GM23248 (cell line): ENCODE data around the gene TNP1. TPM values are rescaled to one million over a fixed set of nuclear protein-coding genes. Genes with fewer than 3 reads are reported as not detected.
A peak's percentile ranks its signal among the peaks of the same experiment; 100 is the strongest.

Experiments used
- DNase-seq: peaks from one replicate; pipeline ENCODE4 v3.0.0-alpha.2; 2015
- H2AFZ ChIP-seq: fragments of 200-600 bp; sonication (generic); 2 replicates; pipeline ENCODE4 v1.6.1; 2016; ENCODE audit warnings: antibody characterized with exemption
- H3F3A ChIP-seq: fragments of 200-600 bp; sonication (generic); 2 replicates; pipeline ENCODE4 v1.6.1; 2016; ENCODE audit warnings: mild to moderate bottlenecking, antibody characterized with exemption, mixed run types; ENCODE audit not compliant: insufficient read depth
- H3K27ac ChIP-seq: fragments of 200-600 bp; sonication (generic); 2 replicates; pipeline ENCODE4 v1.5.1; 2016; ENCODE audit warnings: mild to moderate bottlenecking
- H3K27me3 ChIP-seq: fragments of 200-600 bp; sonication (generic); replicated peaks from 2 replicates; pipeline ENCODE4 v1.6.1; 2016; ENCODE audit warnings: mild to moderate bottlenecking; ENCODE audit not compliant: insufficient read depth
- H3K36me3 ChIP-seq: fragments of 200-600 bp; sonication (generic); 2 replicates; pipeline ENCODE4 v1.6.1; 2016; ENCODE audit warnings: low read depth, mild to moderate bottlenecking
- H3K4me1 ChIP-seq: fragments of 200-600 bp; sonication (generic); 2 replicates; pipeline ENCODE4 v1.6.1; 2016; ENCODE audit warnings: mild to moderate bottlenecking; ENCODE audit not compliant: insufficient read depth
- H3K4me2 ChIP-seq: fragments of 200-600 bp; sonication (generic); one replicate; pipeline ENCODE4 v1.6.1; 2016; ENCODE audit warnings: mild to moderate bottlenecking; ENCODE audit not compliant: unreplicated experiment
- H3K4me3 ChIP-seq: fragments of 200-600 bp; sonication (generic); 2 replicates; pipeline ENCODE4 v1.5.1; 2016; ENCODE audit warnings: mild to moderate bottlenecking
- H3K79me2 ChIP-seq: fragments of 200-600 bp; sonication (generic); 2 replicates; pipeline ENCODE4 v1.6.1; 2016; ENCODE audit warnings: mild to moderate bottlenecking; ENCODE audit not compliant: insufficient read depth
- H3K9ac ChIP-seq: fragments of 200-600 bp; sonication (generic); 2 replicates; pipeline ENCODE4 v1.6.1; 2016; ENCODE audit warnings: mild to moderate bottlenecking
- H3K9me2 ChIP-seq: fragments of 200-600 bp; sonication (generic); 2 replicates; pipeline ENCODE4 v1.6.1; 2016; ENCODE audit warnings: mixed run types, mild to moderate bottlenecking, moderate library complexity; ENCODE audit not compliant: insufficient read depth
- H3K9me3 ChIP-seq: fragments of 200-600 bp; sonication (generic); one replicate; pipeline ENCODE4 v1.6.1; 2017; ENCODE audit warnings: low read depth
- H4K20me1 ChIP-seq: fragments of 200-600 bp; sonication (generic); 2 replicates; pipeline ENCODE4 v1.6.0; 2016; ENCODE audit not compliant: insufficient read depth
- EZH2 ChIP-seq: fragments of 200-600 bp; sonication (generic); IDR thresholded peaks from 2 replicates; pipeline ENCODE4 v1.6.1; 2018; ENCODE audit warnings: antibody characterized with exemption, mild to moderate bottlenecking; ENCODE audit not compliant: insufficient read depth, poor library complexity, severe bottlenecking
- EZH2phosphoT487 ChIP-seq: fragments of 200-600 bp; sonication (generic); IDR thresholded peaks from 2 replicates; pipeline ENCODE4 v1.6.1; 2018; ENCODE audit warnings: antibody characterized with exemption, moderate library complexity, mild to moderate bottlenecking, low read depth; ENCODE audit not compliant: insufficient read depth
- WGBS, 2 experiments: methylation state at CpG; one replicate each; pipeline ENCODE4 v1.1.6; 2015 to 2017; ENCODE audit warnings: low lambda C conversion rate in 2 of 2, low coverage in 1 of 2; ENCODE audit errors: missing lambda C conversion rate in 2 of 2; 5-methylcytosine and 5-hydroxymethylcytosine counted together
- in situ Hi-C: fragments of 300-500 bp; cut with MboI; formaldehyde crosslinking; loops from 2 replicates; pipeline ENCODE4 v1.15.0; 2020
- polyA plus RNA-seq: library from polyadenylated mRNA; unstranded; fragments of >200 nt; fragmentation: Nextera tagmentation; extraction: Ambion mirVana; gene quantifications from 2 replicates; pipeline ENCODE4 v1.2.1, GENCODE V29; 2016
- total RNA-seq: library from RNA; depleted of rRNA; stranded (reverse); fragments of >200 nt; shearing (Covaris generic); gene quantifications from 2 replicates; pipeline ENCODE4 v1.2.3, GENCODE V29; 2014

Gene TNP1
- total and polyA plus RNA-seq, 2 experiments from 2014 or later = not detected

DNA sequence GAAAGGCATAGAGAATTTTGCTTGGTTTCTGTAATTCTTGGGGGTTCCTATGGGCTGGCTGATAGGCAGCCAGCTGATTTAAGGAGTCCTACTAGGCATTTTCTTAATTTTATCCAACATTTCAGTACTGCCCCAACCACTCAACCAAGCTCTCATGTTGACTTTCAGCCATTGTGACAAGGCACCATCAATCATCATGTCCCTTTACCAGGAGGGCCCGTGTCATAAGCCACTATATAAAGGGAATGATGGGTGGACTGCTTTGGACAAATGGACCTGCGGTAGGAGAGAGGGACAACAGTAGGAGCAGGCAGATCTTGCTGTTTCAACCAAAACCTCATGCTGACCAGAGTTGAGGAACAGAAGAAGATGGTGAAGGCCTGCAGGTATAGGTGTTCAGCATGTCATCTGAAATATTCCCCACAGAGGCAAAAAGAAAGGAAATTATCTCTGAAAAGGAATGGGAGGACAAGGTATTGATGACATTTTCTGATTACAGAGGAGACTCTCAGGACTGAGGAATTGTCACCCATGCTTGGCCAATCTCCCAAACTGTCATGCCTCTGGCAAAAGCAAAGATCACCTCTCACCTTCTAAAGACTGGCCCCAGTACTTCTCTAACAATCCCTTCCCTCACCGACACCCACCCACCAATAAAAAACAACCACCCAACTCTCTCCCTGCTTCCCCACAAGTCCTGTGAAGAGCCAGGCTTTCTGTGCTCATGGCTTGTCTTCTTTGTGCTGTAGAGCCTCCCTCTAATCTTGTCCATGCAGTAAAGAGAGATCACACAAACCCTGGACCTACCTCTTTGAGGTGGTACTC is 10.9 kb upstream of the TNP1 start:
- Histone ChIP-seq H3K27me3 (no peaks in the 10 kb centered on the region), H3F3A (no peaks in the 10 kb centered on the region), H4K20me1 (no peaks in the 10 kb centered on the region), H3K9me2 (no peaks in the 10 kb centered on the region), H3K4me2 (no peak overlapping the region), H2AFZ (no peak overlapping the region), H3K36me3 (no peaks in the 10 kb centered on the region), H3K4me1 (no peaks in the 10 kb centered on the region), H3K4me3 (no peak overlapping the region), H3K79me2 (no peaks in the 10 kb centered on the region), H3K9me3 (no peaks in the 10 kb centered on the region), H3K27ac (no peak overlapping the region), H3K9ac (no peak overlapping the region)
- no peak for DNase-seq
- TF ChIP-seq EZH2phosphoT487 = no peak
- TF ChIP-seq EZH2 = no peak
- in situ Hi-C loops = no loop called here
- WGBS, 2 experiments = 49 to 70% methylated on average over 3 of the region's 3 CpGs

DNA sequence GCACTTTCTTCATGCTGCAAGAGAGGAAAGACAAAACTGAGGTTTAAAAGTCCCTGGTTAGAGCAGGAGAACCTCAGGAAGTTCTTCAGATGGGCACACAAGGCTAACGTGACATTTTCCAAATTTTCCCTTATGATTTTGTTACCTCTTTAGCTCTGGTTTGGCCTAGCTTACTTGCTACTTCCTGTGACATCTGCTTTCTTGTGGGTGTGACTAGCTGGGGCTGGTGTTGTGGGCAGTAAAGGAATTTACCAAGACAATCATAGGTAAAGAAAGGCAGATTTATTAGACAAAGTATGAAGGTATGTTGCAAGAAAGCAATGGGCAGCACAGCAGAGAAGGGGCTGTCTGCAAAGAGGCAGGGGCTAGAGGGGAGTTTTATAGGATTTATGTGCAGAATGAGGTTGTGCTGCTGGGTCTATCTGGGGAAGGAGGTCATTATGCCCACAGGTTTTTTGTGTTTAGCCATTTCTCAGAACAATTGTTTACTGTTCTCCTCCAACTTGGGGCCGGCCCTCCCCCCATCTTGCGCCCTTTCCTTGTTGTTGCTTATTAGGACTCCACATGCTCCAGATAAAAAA is 6.7 kb upstream of the TNP1 start:
- Histone ChIP-seq H3K4me1 (no peaks in the 10 kb centered on the region), H3F3A (no peaks in the 10 kb centered on the region), H3K27me3 (no peaks in the 10 kb centered on the region), H3K4me3 (no peak overlapping the region), H3K27ac (no peak overlapping the region), H2AFZ (0 out of 2 replicates have a peak overlapping the region, but pooled peaks have one; percentile 16), H3K9ac (no peak overlapping the region), H3K36me3 (no peaks in the 10 kb centered on the region), H3K9me3 (no peaks in the 10 kb centered on the region), H3K79me2 (no peaks in the 10 kb centered on the region), H3K4me2 (no peak overlapping the region), H4K20me1 (no peaks in the 10 kb centered on the region), H3K9me2 (no peaks in the 10 kb centered on the region)
- TF ChIP-seq EZH2 = no peak
- no peak for TF ChIP-seq EZH2phosphoT487
- in situ Hi-C loops = no loop called here
- DNase-seq = peak; percentile 18
- 81 to 83% methylated on average over 3 of the region's 3 CpGs for whole genome bisulfite sequencing, 2 experiments

DNA sequence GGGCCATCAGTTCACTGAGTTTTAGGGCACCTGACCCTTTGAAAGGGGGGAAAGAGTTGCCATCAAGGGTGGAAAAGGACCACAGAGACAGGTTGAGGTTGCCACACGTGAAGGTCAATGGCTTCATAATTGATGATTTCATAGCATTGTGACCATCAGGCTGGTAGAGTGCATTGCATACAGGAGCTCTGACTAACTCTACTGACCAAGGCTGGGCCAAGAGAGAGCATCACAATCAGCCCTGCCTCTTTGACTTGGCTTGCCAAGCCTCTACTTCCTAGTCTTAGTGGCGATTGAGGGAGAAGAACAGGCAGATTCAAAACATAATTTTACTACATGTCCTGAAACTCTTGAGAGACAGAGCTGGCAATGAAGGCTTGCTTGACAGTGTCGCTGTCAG is 5.8 kb upstream of the TNP1 start:
- DNase-seq = peak; percentile 59
- H3K27ac ChIP-seq = no peak overlapping the region
- no peaks in the 10 kb centered on the region for H3K27me3 ChIP-seq
- 52 to 58% methylated on average over 3 of the region's 3 CpGs for WGBS, 2 experiments
- no peaks in the 10 kb centered on the region for H4K20me1 ChIP-seq
- no peaks in the 10 kb centered on the region for H3K36me3 ChIP-seq
- no peak overlapping the region for H3K4me2 ChIP-seq
- no peak overlapping the region for H3K9ac ChIP-seq
- no peaks in the 10 kb centered on the region for H3F3A ChIP-seq
- H3K4me1 ChIP-seq = no peaks in the 10 kb centered on the region
- no peaks in the 10 kb centered on the region for H3K9me2 ChIP-seq
- no peaks in the 10 kb centered on the region for H3K79me2 ChIP-seq
- TF ChIP-seq EZH2phosphoT487 (no peak), EZH2 (no peak)
- no peak overlapping the region for H3K4me3 ChIP-seq
- in situ Hi-C loops = no loop called here
- no peaks in the 10 kb centered on the region for H3K9me3 ChIP-seq
- H2AFZ ChIP-seq = no peak overlapping the region

DNA sequence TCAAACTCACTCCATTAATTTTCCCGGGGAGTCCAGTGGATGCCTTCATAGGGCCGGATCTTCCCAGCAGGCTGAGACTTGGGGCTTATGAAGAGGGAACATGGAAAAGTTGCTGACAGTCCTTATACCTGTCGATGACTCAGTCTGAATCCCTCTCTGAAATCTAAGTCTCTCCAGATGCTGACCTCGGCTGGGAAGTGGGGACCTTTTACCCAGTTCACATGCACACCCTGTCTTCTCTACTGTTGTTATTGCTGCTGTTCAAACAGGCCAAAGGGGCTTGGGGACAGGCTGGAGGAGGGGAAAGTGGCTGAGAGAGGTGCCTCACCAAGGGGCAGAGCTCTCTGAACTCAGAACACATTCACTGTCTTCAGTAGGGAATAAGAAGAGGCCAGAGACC is 4.1 kb upstream of the TNP1 start:
- no peak overlapping the region for H2AFZ ChIP-seq
- no peaks in the 10 kb centered on the region for H3K9me3 ChIP-seq
- no peaks in the 10 kb centered on the region for H3K9me2 ChIP-seq
- H3K4me1 ChIP-seq = peaks cover 5% of the 10 kb centered on the region
- no peak overlapping the region for H3K4me2 ChIP-seq
- H3K79me2 ChIP-seq = no peaks in the 10 kb centered on the region
- TF ChIP-seq EZH2 (no peak), EZH2phosphoT487 (no peak)
- no peak overlapping the region for H3K27ac ChIP-seq
- in situ Hi-C loops = no loop called here
- no peak overlapping the region for H3K9ac ChIP-seq
- no peaks in the 10 kb centered on the region for H3K27me3 ChIP-seq
- no peak for DNase-seq
- no peaks in the 10 kb centered on the region for H4K20me1 ChIP-seq
- no peak overlapping the region for H3K4me3 ChIP-seq
- 80 to 84% methylated on average over 4 of the region's 4 CpGs for WGBS, 2 experiments
- no peaks in the 10 kb centered on the region for H3K36me3 ChIP-seq
- H3F3A ChIP-seq = 0 out of 2 replicates have a peak, but pooled peaks cover 3% of the 10 kb centered on the region
